HG02981 (cell line): ENCODE results near the gene ATXN7.
A peak's percentile ranks its signal among the peaks of the same experiment; 100 is the strongest.

Experiments used
- ATAC-seq: cut with Tn5 transposase; IDR thresholded peaks from one replicate; pipeline ENCODE4 v1.9.1; 2021; ENCODE audit warnings: mild to moderate bottlenecking, moderate library complexity; ENCODE audit not compliant: unreplicated experiment

Gene ATXN7

GRCh38 chr3:63863150-63864007 is at the start of gene ATXN7, which contains the start of gene THOC7:
Gene ATXN7, plus strand, starts transcription at chr3:63863867. Its CDS starts 48,732 bp downstream, at chr3:63912599.
Gene THOC7, minus strand, starts transcription at chr3:63863805. Its CDS starts 15 bp downstream, at chr3:63863790.
- peak; percentile 69 for ATAC-seq

GRCh38 chr3:63814237-63814636 is 49.4 kb upstream of the ATXN7 start:
- no peak for ATAC-seq

GRCh38 chr3:63817225-63817624 is 46.4 kb upstream of the ATXN7 start:
- ATAC-seq: no peak

GRCh38 chr3:63818282-63819150 is 45.2 kb upstream of the ATXN7 start:
- ATAC-seq: peak; percentile 89

- ATAC-seq: no peak
Observed at GRCh38 chr3:63819151-63819398, 44.6 kb upstream of the ATXN7 start, which contains the start of gene C3orf49. Gene C3orf49, plus strand, starts transcription at chr3:63819299. Its CDS starts 173 bp downstream, at chr3:63819472.

GRCh38 chr3:63824309-63824708 is 39.4 kb upstream of the ATXN7 start:
- ATAC-seq: no peak

- ATAC-seq: no peak
Observed at GRCh38 chr3:63830526-63830925, 33.1 kb upstream of the ATXN7 start.

GRCh38 chr3:63832395-63832794 is 31.3 kb upstream of the ATXN7 start:
- ATAC-seq: no peak

GRCh38 chr3:63841704-63842103 is 22.0 kb upstream of the ATXN7 start:
- ATAC-seq: no peak

GRCh38 chr3:63842127-63842526 is 21.5 kb upstream of the ATXN7 start:
- ATAC-seq: no peak

GRCh38 chr3:63845215-63845614 is 18.5 kb upstream of the ATXN7 start:
- ATAC-seq: no peak

- ATAC-seq: no peak
Observed at GRCh38 chr3:63847718-63848450, 15.8 kb upstream of the ATXN7 start.

GRCh38 chr3:63849175-63849574 is 14.5 kb upstream of the ATXN7 start:
- no peak for ATAC-seq

- ATAC-seq: no peak
Observed at GRCh38 chr3:63851287-63851686, 12.4 kb upstream of the ATXN7 start.

GRCh38 chr3:63853106-63853505 is 10.6 kb upstream of the ATXN7 start:
- ATAC-seq: no peak

GRCh38 chr3:63855333-63855940 is 8.2 kb upstream of the ATXN7 start:
- ATAC-seq: no peak

- ATAC-seq: no peak
Observed at GRCh38 chr3:63857311-63857710, 6.4 kb upstream of the ATXN7 start.

GRCh38 chr3:63860776-63861175 is 2.9 kb upstream of the ATXN7 start:
- ATAC-seq: no peak

GRCh38 chr3:63861306-63861705 is 2.4 kb upstream of the ATXN7 start:
- ATAC-seq: no peak

GRCh38 chr3:63862804-63863149 is 890 bp upstream of the ATXN7 start:
- no peak for ATAC-seq
